Glutamatergic neuron (in vitro differentiated cells): ENCODE data around the gene SPOCD1. TPM values are rescaled to one million over a fixed set of nuclear protein-coding genes. Genes with fewer than 3 reads are reported as not detected.

Experiments used
- DNase-seq: peaks from one replicate; pipeline ENCODE4 v3.0.0; 2022
- H3K27ac Mint-ChIP-seq: one replicate; pipeline ENCODE4 v1.8.0; 2020; ENCODE audit warnings: mild to moderate bottlenecking, mixed read lengths, inconsistent platforms; ENCODE audit not compliant: unreplicated experiment
- H3K27me3 Mint-ChIP-seq: one replicate; pipeline ENCODE4 v1.8.0; 2020; ENCODE audit warnings: mild to moderate bottlenecking, moderate library complexity, mixed read lengths, inconsistent platforms; ENCODE audit not compliant: unreplicated experiment
- H3K36me3 Mint-ChIP-seq: one replicate; pipeline ENCODE4 v1.8.0; 2020; ENCODE audit warnings: mild to moderate bottlenecking, mixed read lengths, inconsistent platforms; ENCODE audit not compliant: unreplicated experiment
- H3K4me1 Mint-ChIP-seq: one replicate; pipeline ENCODE4 v1.8.0; 2020; ENCODE audit warnings: mild to moderate bottlenecking, low read depth, mixed read lengths, inconsistent platforms; ENCODE audit not compliant: unreplicated experiment
- H3K4me3 Mint-ChIP-seq: one replicate; pipeline ENCODE4 v1.8.0; 2020; ENCODE audit warnings: mild to moderate bottlenecking, mixed read lengths, inconsistent platforms; ENCODE audit not compliant: unreplicated experiment
- H3K9me3 Mint-ChIP-seq: one replicate; pipeline ENCODE4 v1.8.0; 2020; ENCODE audit warnings: mild to moderate bottlenecking, moderate library complexity, mixed read lengths, inconsistent platforms; ENCODE audit not compliant: unreplicated experiment
- total RNA-seq: library from RNA; stranded (reverse); fragmentation: NEBNext Ultra II Directional; extraction: Animal tissue kit (Norgen Biotek cat#: 25700); gene quantifications from one replicate; pipeline ENCODE4 v1.2.1, GENCODE V29; 2021; ENCODE audit not compliant: unreplicated experiment
- TF ChIP-seq, protein P1 (sequence below): fragments of 200-600 bp; sonication (generic); IDR thresholded peaks from one replicate; pipeline ENCODE4 v1.5.0; 2021; ENCODE audit not compliant: partially characterized antibody, unreplicated experiment

Gene SPOCD1
- total RNA-seq, 1 donor from 2014 or later: 0.74 TPM

DNA sequence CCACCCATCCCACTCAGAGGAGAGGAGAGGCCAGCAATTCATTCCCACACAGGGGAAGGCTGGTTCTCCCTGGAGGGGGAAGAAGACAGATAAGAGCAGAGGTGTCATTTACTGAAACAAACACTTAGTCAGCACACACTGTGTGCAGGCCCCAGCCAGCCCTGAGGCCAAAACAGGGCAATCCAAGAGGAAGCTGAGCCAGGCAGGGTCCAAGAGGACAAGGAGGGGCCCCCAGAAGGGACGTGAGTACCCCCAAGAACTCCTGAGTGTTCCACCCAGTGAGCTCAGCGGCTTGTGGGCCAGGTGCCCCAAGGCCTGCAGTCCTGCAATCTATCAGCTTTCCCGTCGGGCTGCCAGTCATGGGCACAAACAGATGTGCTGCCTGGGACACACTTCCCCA lies 67.5 kb downstream of the SPOCD1 start:
- DNase-seq: no peak
- no peak overlapping the region for H3K4me3 Mint-ChIP-seq
- peaks cover 8% of the 10 kb centered on the region for H3K9me3 Mint-ChIP-seq
- peaks cover 19% of the 10 kb centered on the region for H3K27me3 Mint-ChIP-seq
- TF ChIP-seq, protein P1, sequence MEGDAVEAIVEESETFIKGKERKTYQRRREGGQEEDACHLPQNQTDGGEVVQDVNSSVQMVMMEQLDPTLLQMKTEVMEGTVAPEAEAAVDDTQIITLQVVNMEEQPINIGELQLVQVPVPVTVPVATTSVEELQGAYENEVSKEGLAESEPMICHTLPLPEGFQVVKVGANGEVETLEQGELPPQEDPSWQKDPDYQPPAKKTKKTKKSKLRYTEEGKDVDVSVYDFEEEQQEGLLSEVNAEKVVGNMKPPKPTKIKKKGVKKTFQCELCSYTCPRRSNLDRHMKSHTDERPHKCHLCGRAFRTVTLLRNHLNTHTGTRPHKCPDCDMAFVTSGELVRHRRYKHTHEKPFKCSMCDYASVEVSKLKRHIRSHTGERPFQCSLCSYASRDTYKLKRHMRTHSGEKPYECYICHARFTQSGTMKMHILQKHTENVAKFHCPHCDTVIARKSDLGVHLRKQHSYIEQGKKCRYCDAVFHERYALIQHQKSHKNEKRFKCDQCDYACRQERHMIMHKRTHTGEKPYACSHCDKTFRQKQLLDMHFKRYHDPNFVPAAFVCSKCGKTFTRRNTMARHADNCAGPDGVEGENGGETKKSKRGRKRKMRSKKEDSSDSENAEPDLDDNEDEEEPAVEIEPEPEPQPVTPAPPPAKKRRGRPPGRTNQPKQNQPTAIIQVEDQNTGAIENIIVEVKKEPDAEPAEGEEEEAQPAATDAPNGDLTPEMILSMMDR: no peak
- H3K4me1 Mint-ChIP-seq: peaks cover 24% of the 10 kb centered on the region
- H3K36me3 Mint-ChIP-seq: no peaks in the 10 kb centered on the region
- no peak overlapping the region for H3K27ac Mint-ChIP-seq

DNA sequence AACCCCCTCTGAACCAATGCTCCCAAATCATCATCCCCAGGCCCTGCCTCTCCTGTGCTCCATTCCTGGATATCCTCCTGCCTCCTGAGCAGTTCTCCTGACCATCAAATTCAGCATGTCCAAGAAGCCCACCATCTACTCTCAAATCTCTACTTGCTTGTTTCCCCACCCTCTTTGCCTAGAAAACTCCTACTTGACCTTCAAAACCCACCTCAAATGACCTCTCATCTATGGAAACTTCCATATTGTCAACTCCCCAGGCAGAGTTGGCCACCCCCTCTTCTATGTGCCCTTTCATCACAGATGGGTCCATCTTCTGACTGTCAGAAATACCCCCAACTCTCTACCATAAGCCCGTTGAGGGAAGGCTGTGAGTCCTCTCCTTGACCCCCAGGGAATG lies 68.5 kb downstream of the SPOCD1 start:
- Mint-ChIP-seq H3K4me1 (peaks cover 23% of the 10 kb centered on the region), H3K27me3 (peaks cover 21% of the 10 kb centered on the region), H3K36me3 (no peaks in the 10 kb centered on the region), H3K9me3 (peaks cover 9% of the 10 kb centered on the region), H3K4me3 (peak overlapping the region; percentile 3), H3K27ac (no peak overlapping the region)
- DNase-seq: no peak
- TF ChIP-seq, protein P1: no peak

DNA sequence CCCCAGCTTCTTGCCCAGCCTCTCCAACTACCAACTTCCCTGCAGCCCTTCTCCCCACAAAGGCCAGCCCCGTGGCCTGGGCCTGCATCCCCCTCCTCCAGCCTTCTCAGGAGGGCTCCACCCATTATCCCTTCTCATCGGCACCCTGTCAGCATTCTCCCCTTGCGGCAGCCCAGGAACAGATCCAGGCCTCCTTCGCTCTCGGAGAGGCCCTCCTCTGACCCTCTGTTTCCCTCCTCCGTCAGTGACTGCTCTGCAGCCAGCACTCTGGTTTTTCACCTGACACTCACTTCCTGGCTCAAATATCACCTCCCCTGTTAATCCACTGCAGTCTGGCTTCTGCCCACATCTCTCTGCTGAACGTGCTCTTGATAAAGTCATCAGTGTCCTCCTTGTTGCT lies 69.1 kb downstream of the SPOCD1 start:
- DNase-seq: no peak
- Mint-ChIP-seq H3K27me3 (peaks cover 22% of the 10 kb centered on the region), H3K27ac (no peak overlapping the region), H3K4me3 (peak overlapping the region; percentile 3), H3K9me3 (peaks cover 9% of the 10 kb centered on the region), H3K4me1 (peaks cover 23% of the 10 kb centered on the region), H3K36me3 (no peaks in the 10 kb centered on the region)
- TF ChIP-seq, protein P1: no peak

DNA sequence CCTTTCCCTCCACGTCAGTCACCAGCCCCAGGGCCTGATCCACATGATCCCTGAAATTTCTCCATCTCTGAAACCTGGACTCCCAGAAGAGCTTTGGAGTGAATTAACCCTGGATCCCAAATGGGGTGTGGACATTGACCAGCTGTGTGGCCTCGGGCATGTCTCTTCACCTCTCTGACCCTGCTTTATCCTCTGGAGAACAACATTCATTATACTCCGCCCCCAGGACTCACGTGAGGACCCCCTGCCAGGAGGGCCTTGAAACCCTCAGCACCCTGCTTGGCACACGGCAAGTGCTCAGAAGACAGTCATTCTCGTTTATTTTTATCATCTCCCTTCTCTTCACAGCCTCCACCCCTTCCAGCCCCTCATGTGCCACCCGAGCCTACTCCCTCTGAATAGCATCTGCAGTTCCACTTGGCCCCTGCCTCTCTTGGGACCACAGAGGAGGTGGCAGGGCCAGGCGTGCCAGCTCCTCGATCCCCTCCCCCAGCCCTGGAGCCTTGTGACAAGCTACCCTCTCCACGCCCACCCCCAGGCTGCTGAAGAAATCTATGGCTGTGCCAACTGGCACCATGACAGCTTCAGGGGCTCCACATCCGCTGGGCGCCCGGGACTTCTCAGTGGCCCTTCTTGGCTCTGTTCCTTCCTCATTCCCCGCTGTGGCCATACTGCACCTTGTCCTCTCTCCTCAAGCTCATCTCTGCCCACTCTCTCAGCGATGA lies 69.7 kb downstream of the SPOCD1 start:
- TF ChIP-seq, protein P1: peak; percentile 15
- peaks cover 9% of the 10 kb centered on the region for H3K9me3 Mint-ChIP-seq
- H3K4me3 Mint-ChIP-seq: no peak overlapping the region
- H3K27ac Mint-ChIP-seq: no peak overlapping the region
- no peak for DNase-seq
- peaks cover 22% of the 10 kb centered on the region for H3K27me3 Mint-ChIP-seq
- no peaks in the 10 kb centered on the region for H3K36me3 Mint-ChIP-seq
- H3K4me1 Mint-ChIP-seq: peaks cover 23% of the 10 kb centered on the region

DNA sequence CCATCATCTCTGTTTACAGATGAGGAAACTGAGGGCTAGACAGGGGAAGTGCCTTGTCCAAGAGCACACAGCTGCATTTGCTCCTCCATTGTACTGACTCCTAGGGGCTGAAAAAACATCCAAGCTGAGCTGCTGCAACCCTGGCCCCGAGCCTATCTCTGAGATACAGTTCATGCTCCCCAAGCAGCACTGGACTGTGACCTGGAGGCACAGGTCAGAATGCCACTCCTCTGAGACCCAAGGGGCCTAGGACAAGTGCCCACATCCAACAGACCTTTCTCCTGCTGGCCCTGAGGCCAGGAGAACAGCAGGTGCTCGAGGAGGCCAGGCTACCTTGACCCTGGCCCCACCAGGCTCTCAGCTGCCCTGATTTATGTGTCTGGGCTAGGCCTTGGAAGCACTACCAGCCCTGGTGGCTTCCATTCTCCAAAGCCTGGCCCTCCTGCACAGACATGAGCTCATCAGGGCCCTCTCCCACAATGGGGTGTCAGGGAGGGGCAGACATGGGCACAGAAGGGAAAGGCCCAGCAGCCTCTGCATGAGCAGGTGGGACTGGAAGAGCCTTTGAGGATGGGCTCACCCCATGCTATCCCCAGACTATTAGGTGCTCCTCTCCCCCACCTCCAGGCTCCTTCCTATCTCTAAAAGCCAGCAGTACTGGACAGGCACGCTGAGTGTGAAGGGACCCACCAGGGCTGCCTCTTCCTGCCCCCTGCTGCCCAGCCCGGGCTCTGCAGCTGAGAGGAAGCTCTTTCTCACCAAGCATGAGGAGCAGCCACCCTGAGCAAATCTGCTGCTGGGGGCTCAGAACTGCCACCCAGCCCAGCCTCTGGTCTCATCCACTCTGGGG lies 70.5 kb downstream of the SPOCD1 start:
- H3K4me3 Mint-ChIP-seq: no peak overlapping the region
- peak; percentile 87 for DNase-seq
- no peaks in the 10 kb centered on the region for H3K36me3 Mint-ChIP-seq
- peaks cover 25% of the 10 kb centered on the region for H3K4me1 Mint-ChIP-seq
- TF ChIP-seq, protein P1: peak; percentile 76
- peaks cover 21% of the 10 kb centered on the region for H3K27me3 Mint-ChIP-seq
- H3K27ac Mint-ChIP-seq: no peak overlapping the region
- peaks cover 7% of the 10 kb centered on the region for H3K9me3 Mint-ChIP-seq
